HEK293 (cell line): ENCODE data around the gene ESRRA.

Experiments
- KLF10 ChIP-seq: fragments of 450-650 bp; IDR thresholded peaks from 2 replicates; pipeline ENCODE4 v1.5.1; 2018; ENCODE audit warnings: missing biosample characterization, mild to moderate bottlenecking, missing genetic modification characterization
- SCRT1 ChIP-seq: fragments of 450-650 bp; formaldehyde crosslinking; IDR thresholded peaks from 2 replicates; pipeline ENCODE4 v1.5.1; 2016; ENCODE audit warnings: missing biosample characterization, missing genetic modification characterization, borderline replicate concordance
- SCRT2 ChIP-seq: fragments of 450-650 bp; formaldehyde crosslinking; IDR thresholded peaks from 2 replicates; pipeline ENCODE4 v1.5.1; 2016; ENCODE audit warnings: missing biosample characterization, missing genetic modification characterization
- ZBTB17 ChIP-seq: fragments of 450-650 bp; formaldehyde crosslinking; IDR thresholded peaks from 2 replicates; pipeline ENCODE4 v1.5.1; 2016; ENCODE audit warnings: missing biosample characterization, missing genetic modification characterization
- ZBTB8A ChIP-seq: fragments of 450-650 bp; formaldehyde crosslinking; IDR thresholded peaks from 2 replicates; pipeline ENCODE4 v1.5.1; 2016; ENCODE audit warnings: missing biosample characterization, missing genetic modification characterization
- ZEB2 ChIP-seq: fragments of 450-650 bp; formaldehyde crosslinking; IDR thresholded peaks from 2 replicates; pipeline ENCODE4 v1.5.1; 2016; ENCODE audit warnings: missing biosample characterization, missing genetic modification characterization
- ZFP41 ChIP-seq: fragments of 450-650 bp; formaldehyde crosslinking; IDR thresholded peaks from 2 replicates; pipeline ENCODE4 v1.5.1; 2016; ENCODE audit warnings: missing biosample characterization, missing genetic modification characterization, borderline replicate concordance
- ZNF121 ChIP-seq: fragments of 450-650 bp; formaldehyde crosslinking; IDR thresholded peaks from 2 replicates; pipeline ENCODE4 v1.5.1; 2016; ENCODE audit warnings: missing biosample characterization, missing genetic modification characterization
- ZNF132 ChIP-seq: fragments of 450-650 bp; formaldehyde crosslinking; IDR thresholded peaks from 2 replicates; pipeline ENCODE4 v1.5.1; 2017; ENCODE audit warnings: missing biosample characterization, missing genetic modification characterization, borderline replicate concordance
- ZNF221 ChIP-seq: fragments of 450-650 bp; formaldehyde crosslinking; IDR thresholded peaks from 2 replicates; pipeline ENCODE4 v1.5.1; 2017; ENCODE audit warnings: missing biosample characterization, missing genetic modification characterization, borderline replicate concordance
- ZNF223 ChIP-seq: fragments of 450-650 bp; formaldehyde crosslinking; IDR thresholded peaks from 2 replicates; pipeline ENCODE4 v1.5.1; 2016; ENCODE audit warnings: missing biosample characterization, missing genetic modification characterization
- ZNF23 ChIP-seq: fragments of 450-650 bp; formaldehyde crosslinking; IDR thresholded peaks from 2 replicates; pipeline ENCODE4 v1.5.1; 2016; ENCODE audit warnings: missing biosample characterization, missing genetic modification characterization, borderline replicate concordance
- ZNF292 ChIP-seq: fragments of 450-650 bp; formaldehyde crosslinking; IDR thresholded peaks from 2 replicates; pipeline ENCODE4 v1.5.1; 2016; ENCODE audit warnings: low read depth, missing biosample characterization, missing genetic modification characterization, borderline replicate concordance
- ZNF324 ChIP-seq: fragments of 450-650 bp; formaldehyde crosslinking; IDR thresholded peaks from 2 replicates; pipeline ENCODE4 v1.5.1; 2016; ENCODE audit warnings: missing biosample characterization, missing genetic modification characterization
- ZNF341 ChIP-seq: fragments of 450-650 bp; formaldehyde crosslinking; IDR thresholded peaks from 2 replicates; pipeline ENCODE4; 2016; ENCODE audit warnings: low read depth, missing biosample characterization, missing genetic modification characterization
- ZNF354C ChIP-seq: fragments of 450-650 bp; formaldehyde crosslinking; IDR thresholded peaks from 2 replicates; pipeline ENCODE4 v1.5.1; 2016; ENCODE audit warnings: missing biosample characterization, missing genetic modification characterization, low read depth, borderline replicate concordance
- ZNF473 ChIP-seq: fragments of 450-650 bp; formaldehyde crosslinking; IDR thresholded peaks from 2 replicates; pipeline ENCODE4 v1.5.1; 2017; ENCODE audit warnings: missing biosample characterization, missing genetic modification characterization
- ZNF514 ChIP-seq: fragments of 450-650 bp; formaldehyde crosslinking; IDR thresholded peaks from 2 replicates; pipeline ENCODE4 v1.5.1; 2016; ENCODE audit warnings: missing biosample characterization, missing genetic modification characterization
- ZNF571 ChIP-seq: fragments of 450-650 bp; formaldehyde crosslinking; IDR thresholded peaks from 2 replicates; pipeline ENCODE4 v1.5.0; 2017; ENCODE audit warnings: missing biosample characterization, missing genetic modification characterization
- ZNF596 ChIP-seq: fragments of 450-650 bp; IDR thresholded peaks from 2 replicates; pipeline ENCODE4 v1.5.0; 2018; ENCODE audit warnings: missing biosample characterization, mild to moderate bottlenecking, missing genetic modification characterization, moderate library complexity
- ZNF624 ChIP-seq: fragments of 450-650 bp; formaldehyde crosslinking; IDR thresholded peaks from 2 replicates; pipeline ENCODE4 v1.5.1; 2017; ENCODE audit warnings: missing biosample characterization, missing genetic modification characterization
- ZNF701 ChIP-seq: fragments of 450-650 bp; formaldehyde crosslinking; IDR thresholded peaks from 2 replicates; pipeline ENCODE4 v1.5.1; 2016; ENCODE audit warnings: missing biosample characterization, missing genetic modification characterization
- ZNF707 ChIP-seq: fragments of 450-650 bp; formaldehyde crosslinking; IDR thresholded peaks from 2 replicates; pipeline ENCODE4 v1.5.1; 2016; ENCODE audit warnings: missing biosample characterization, missing genetic modification characterization
- ZNF830 ChIP-seq: fragments of 450-650 bp; IDR thresholded peaks from 2 replicates; pipeline ENCODE4 v1.5.0; 2018; ENCODE audit warnings: missing biosample characterization, missing genetic modification characterization, low read depth, mild to moderate bottlenecking, moderate library complexity
- ZSCAN30 ChIP-seq: fragments of 450-650 bp; IDR thresholded peaks from 2 replicates; pipeline ENCODE4 v1.5.1; 2018; ENCODE audit warnings: missing biosample characterization, mild to moderate bottlenecking, missing genetic modification characterization, moderate library complexity
- ZXDB ChIP-seq: fragments of 450-650 bp; formaldehyde crosslinking; IDR thresholded peaks from 2 replicates; pipeline ENCODE4 v1.5.1; 2016; ENCODE audit warnings: missing biosample characterization, missing genetic modification characterization
- TF ChIP-seq, protein P1 (sequence below): fragments of 450-650 bp; formaldehyde crosslinking; IDR thresholded peaks from 2 replicates; pipeline ENCODE4 v1.5.1; 2016; ENCODE audit warnings: missing biosample characterization, missing genetic modification characterization
- TF ChIP-seq, protein P2 (sequence below): fragments of 450-650 bp; formaldehyde crosslinking; IDR thresholded peaks from 2 replicates; pipeline ENCODE4 v1.5.1; 2016; ENCODE audit warnings: missing biosample characterization, missing genetic modification characterization, borderline replicate concordance
- TF ChIP-seq, protein P3 (sequence below): fragments of 450-650 bp; formaldehyde crosslinking; IDR thresholded peaks from 2 replicates; pipeline ENCODE4 v1.5.1; 2017; ENCODE audit warnings: missing biosample characterization, missing genetic modification characterization
- TF ChIP-seq, protein P4 (sequence below): fragments of 450-650 bp; formaldehyde crosslinking; IDR thresholded peaks from 2 replicates; pipeline ENCODE4 v1.5.1; 2016; ENCODE audit warnings: missing biosample characterization, missing genetic modification characterization
- TF ChIP-seq, protein P5 (sequence below): fragments of 450-650 bp; formaldehyde crosslinking; IDR thresholded peaks from 2 replicates; pipeline ENCODE4 v1.5.1; 2016; ENCODE audit warnings: missing biosample characterization, missing genetic modification characterization
- TF ChIP-seq, protein P6 (sequence below): fragments of 450-650 bp; formaldehyde crosslinking; IDR thresholded peaks from 2 replicates; pipeline ENCODE4 v1.5.1; 2017; ENCODE audit warnings: missing biosample characterization, mild to moderate bottlenecking, missing genetic modification characterization, moderate library complexity

ESRRA gene

DNA sequence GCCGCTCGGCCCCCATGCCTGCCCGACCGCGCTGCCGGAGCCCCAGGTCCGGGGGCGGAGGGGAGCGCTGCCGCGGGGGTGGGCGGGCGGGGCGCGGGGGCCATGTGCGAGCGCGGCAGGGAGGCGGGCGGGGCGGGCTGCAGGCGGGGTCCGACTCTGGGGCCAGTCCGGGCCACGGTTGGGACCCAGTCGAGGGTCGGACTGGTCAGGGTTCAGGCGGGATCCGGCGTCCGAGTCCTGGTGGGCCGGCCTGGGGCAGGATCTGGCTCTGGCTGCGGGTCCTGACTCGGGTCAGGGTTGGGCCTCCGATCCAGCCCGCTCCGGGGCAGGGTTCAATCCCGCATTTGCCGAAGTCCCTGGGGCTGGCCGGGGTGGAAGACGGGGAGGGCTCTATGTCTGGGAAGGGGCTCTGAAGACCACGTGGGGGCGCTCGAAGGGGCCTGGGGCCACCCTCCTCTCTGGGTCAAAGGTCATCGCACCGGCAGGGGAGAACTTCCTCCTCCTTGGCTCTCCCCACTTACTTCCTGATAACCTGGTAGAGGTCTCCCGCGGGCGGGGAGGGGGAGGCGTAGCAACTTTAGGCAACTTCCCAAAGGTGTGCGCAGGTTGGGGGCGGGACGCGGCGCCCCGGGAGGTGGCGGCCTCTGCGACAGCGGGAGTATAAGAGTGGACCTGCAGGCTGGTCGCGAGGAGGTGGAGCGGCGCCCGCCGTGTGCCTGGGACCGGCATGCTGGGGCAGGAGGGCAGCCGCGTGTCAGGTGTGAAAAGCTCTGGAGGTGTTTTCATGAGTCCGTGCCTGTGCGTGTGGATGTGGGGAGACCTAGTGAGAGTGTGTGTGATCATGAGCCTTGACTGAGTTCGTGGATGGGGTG, 603 bp downstream of the ESRRA start (continued):
- TF ChIP-seq, protein P1, sequence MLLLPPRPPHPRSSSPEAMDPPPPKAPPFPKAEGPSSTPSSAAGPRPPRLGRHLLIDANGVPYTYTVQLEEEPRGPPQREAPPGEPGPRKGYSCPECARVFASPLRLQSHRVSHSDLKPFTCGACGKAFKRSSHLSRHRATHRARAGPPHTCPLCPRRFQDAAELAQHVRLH (tag by site-specific recombination) = no peak
- no peak for TF ChIP-seq ZNF221
- TF ChIP-seq, protein P2, sequence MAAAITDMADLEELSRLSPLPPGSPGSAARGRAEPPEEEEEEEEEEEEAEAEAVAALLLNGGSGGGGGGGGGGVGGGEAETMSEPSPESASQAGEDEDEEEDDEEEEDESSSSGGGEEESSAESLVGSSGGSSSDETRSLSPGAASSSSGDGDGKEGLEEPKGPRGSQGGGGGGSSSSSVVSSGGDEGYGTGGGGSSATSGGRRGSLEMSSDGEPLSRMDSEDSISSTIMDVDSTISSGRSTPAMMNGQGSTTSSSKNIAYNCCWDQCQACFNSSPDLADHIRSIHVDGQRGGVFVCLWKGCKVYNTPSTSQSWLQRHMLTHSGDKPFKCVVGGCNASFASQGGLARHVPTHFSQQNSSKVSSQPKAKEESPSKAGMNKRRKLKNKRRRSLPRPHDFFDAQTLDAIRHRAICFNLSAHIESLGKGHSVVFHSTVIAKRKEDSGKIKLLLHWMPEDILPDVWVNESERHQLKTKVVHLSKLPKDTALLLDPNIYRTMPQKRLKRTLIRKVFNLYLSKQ (tag by site-specific recombination) = no peak
- TF ChIP-seq ZBTB8A (tag by site-specific recombination) = 0 out of 2 replicates have a peak, but pooled peaks have one; percentile 11
- no peak for TF ChIP-seq ZSCAN30 (tag by site-specific recombination)
- no peak for TF ChIP-seq ZNF830 (tag by site-specific recombination)
- no peak for TF ChIP-seq ZNF473 (tag by site-specific recombination)
- no peak for TF ChIP-seq ZNF23 (tag by site-specific recombination)
- TF ChIP-seq SCRT2 = no peak
- TF ChIP-seq ZNF354C (tag by site-specific recombination) = no peak
- no peak for TF ChIP-seq ZNF132 (tag by site-specific recombination)
- TF ChIP-seq ZEB2 (tag by site-specific recombination) = no peak; the same call in 1 of the 2 replicates
- no peak for TF ChIP-seq ZNF571 (tag by site-specific recombination)
- TF ChIP-seq ZNF707 (tag by site-specific recombination) = no peak
- peak; percentile 10; the same call in 1 of the 2 replicates for TF ChIP-seq KLF10 (tag by site-specific recombination)
- no peak for TF ChIP-seq ZNF121 (tag by site-specific recombination)
- TF ChIP-seq, protein P3, sequence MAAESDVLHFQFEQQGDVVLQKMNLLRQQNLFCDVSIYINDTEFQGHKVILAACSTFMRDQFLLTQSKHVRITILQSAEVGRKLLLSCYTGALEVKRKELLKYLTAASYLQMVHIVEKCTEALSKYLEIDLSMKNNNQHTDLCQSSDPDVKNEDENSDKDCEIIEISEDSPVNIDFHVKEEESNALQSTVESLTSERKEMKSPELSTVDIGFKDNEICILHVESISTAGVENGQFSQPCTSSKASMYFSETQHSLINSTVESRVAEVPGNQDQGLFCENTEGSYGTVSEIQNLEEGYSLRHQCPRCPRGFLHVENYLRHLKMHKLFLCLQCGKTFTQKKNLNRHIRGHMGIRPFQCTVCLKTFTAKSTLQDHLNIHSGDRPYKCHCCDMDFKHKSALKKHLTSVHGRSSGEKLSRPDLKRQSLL (tag by site-specific recombination) = no peak
- 0 out of 2 replicates have a peak, but pooled peaks have one; percentile 51 for TF ChIP-seq ZXDB
- TF ChIP-seq, protein P4, sequence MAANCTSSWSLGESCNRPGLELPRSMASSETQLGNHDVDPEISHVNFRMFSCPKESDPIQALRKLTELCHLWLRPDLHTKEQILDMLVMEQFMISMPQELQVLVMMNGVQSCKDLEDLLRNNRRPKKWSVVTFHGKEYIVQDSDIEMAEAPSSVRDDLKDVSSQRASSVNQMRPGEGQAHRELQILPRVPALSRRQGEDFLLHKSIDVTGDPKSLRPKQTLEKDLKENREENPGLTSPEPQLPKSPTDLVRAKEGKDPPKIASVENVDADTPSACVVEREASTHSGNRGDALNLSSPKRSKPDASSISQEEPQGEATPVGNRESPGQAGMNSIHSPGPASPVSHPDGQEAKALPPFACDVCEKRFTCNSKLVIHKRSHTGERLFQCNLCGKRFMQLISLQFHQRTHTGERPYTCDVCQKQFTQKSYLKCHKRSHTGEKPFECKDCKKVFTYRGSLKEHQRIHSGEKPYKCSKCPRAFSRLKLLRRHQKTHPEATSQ (tag by site-specific recombination) = no peak
- peak; percentile 44 for TF ChIP-seq ZNF341 (tag by site-specific recombination)
- no peak for TF ChIP-seq SCRT1 (tag by site-specific recombination)
- no peak for TF ChIP-seq ZNF324 (tag by site-specific recombination)
- TF ChIP-seq ZNF596 (tag by site-specific recombination) = 0 out of 2 replicates have a peak, but pooled peaks have one; percentile 8
- no peak for TF ChIP-seq ZNF624
- TF ChIP-seq, protein P5, sequence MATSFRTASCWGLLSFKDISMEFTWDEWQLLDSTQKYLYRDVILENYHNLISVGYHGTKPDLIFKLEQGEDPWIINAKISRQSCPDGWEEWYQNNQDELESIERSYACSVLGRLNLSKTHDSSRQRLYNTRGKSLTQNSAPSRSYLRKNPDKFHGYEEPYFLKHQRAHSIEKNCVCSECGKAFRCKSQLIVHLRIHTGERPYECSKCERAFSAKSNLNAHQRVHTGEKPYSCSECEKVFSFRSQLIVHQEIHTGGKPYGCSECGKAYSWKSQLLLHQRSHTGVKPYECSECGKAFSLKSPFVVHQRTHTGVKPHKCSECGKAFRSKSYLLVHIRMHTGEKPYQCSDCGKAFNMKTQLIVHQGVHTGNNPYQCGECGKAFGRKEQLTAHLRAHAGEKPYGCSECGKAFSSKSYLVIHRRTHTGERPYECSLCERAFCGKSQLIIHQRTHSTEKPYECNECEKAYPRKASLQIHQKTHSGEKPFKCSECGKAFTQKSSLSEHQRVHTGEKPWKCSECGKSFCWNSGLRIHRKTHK (tag by site-specific recombination) = no peak
- no peak for TF ChIP-seq ZBTB17 (tag by site-specific recombination)
- no peak for TF ChIP-seq ZNF292 (tag by site-specific recombination)
- TF ChIP-seq ZNF514 = no peak
- no peak for TF ChIP-seq ZNF701 (tag by site-specific recombination)
- no peak for TF ChIP-seq ZNF223 (tag by site-specific recombination)
- TF ChIP-seq, protein P6, sequence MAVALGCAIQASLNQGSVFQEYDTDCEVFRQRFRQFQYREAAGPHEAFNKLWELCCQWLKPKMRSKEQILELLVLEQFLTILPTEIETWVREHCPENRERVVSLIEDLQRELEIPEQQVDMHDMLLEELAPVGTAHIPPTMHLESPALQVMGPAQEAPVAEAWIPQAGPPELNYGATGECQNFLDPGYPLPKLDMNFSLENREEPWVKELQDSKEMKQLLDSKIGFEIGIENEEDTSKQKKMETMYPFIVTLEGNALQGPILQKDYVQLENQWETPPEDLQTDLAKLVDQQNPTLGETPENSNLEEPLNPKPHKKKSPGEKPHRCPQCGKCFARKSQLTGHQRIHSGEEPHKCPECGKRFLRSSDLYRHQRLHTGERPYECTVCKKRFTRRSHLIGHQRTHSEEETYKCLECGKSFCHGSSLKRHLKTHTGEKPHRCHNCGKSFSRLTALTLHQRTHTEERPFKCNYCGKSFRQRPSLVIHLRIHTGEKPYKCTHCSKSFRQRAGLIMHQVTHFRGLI (tag by site-specific recombination) = no peak
- TF ChIP-seq ZFP41 (tag by site-specific recombination) = no peak
